PC-3 (cell line): ENCODE data around the gene TCP11.

Source experiments
- EZH2 ChIP-seq: fragments of 300-600 bp; sonication (generic); IDR thresholded peaks from one replicate; pipeline ENCODE4 v1.6.1; 2017; ENCODE audit warnings: antibody characterized with exemption, mild to moderate bottlenecking, low read length; ENCODE audit not compliant: unreplicated experiment
- EZH2phosphoT487 ChIP-seq: fragments of 300-600 bp; sonication (generic); IDR thresholded peaks from 2 replicates; pipeline ENCODE4 v1.6.1; 2018; ENCODE audit warnings: mild to moderate bottlenecking, antibody characterized with exemption, low read length, borderline replicate concordance
- TF ChIP-seq, protein P1 (sequence below): fragments of 300-600 bp; sonication (generic); conservative IDR thresholded peaks from 2 replicates; pipeline ENCODE4 v1.5.1; 2017; ENCODE audit warnings: antibody characterized with exemption, low read depth, mild to moderate bottlenecking, low read length

DNA sequence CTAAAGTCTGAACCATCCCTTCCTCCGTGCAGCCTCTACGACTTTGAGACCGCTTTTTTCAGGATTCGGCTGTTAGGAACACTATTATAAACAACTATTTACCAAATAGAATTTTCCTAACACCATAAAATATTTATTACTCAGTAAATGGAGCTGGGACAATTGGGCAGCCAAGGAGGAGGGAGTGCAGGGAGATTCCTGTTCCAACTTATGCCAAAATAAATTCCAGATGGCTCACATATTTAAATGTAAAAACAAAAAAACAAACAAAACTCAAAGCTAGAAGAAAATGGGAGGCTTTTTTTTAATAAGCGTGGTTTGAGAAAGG is 48.1 kb downstream of the TCP11 start:
- TF ChIP-seq, protein P1, sequence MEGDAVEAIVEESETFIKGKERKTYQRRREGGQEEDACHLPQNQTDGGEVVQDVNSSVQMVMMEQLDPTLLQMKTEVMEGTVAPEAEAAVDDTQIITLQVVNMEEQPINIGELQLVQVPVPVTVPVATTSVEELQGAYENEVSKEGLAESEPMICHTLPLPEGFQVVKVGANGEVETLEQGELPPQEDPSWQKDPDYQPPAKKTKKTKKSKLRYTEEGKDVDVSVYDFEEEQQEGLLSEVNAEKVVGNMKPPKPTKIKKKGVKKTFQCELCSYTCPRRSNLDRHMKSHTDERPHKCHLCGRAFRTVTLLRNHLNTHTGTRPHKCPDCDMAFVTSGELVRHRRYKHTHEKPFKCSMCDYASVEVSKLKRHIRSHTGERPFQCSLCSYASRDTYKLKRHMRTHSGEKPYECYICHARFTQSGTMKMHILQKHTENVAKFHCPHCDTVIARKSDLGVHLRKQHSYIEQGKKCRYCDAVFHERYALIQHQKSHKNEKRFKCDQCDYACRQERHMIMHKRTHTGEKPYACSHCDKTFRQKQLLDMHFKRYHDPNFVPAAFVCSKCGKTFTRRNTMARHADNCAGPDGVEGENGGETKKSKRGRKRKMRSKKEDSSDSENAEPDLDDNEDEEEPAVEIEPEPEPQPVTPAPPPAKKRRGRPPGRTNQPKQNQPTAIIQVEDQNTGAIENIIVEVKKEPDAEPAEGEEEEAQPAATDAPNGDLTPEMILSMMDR, result no peak
- TF ChIP-seq EZH2 (no peak), EZH2phosphoT487 (no peak)
